Thyroid gland (tissue), 4 donors: ENCODE data around the gene GPR75. TPM values are rescaled to one million over a fixed set of nuclear protein-coding genes. Genes with fewer than 3 reads are reported as not detected.

Source experiments
- DNase-seq, 2 donors: peaks; one replicate each; pipeline ENCODE4 v3.0.0-alpha.2; 2019
- H3K27ac ChIP-seq, 3 donors: fragments of 200-600 bp; sonication (generic); 1 replicate in 2 of 3; 2 replicates in 1 of 3; pipeline ENCODE4 v1.5.1; 2016 to 2019; ENCODE audit warnings: mild to moderate bottlenecking in 1 of 3, moderate library complexity in 1 of 3
- H3K27me3 ChIP-seq: fragments of 200-600 bp; sonication (generic); one replicate; pipeline ENCODE4 v1.5.1; 2019
- H3K36me3 ChIP-seq, 2 donors: fragments of 200-600 bp; sonication (generic); one replicate each; pipeline ENCODE4 v1.5.1; 2016 to 2019
- H3K4me1 ChIP-seq, 2 donors: fragments of 200-600 bp; sonication (generic); one replicate each; pipeline ENCODE4 v1.5.1; 2017 to 2019
- H3K4me3 ChIP-seq, 3 donors: fragments of 200-600 bp; sonication (generic); replicated peaks in 1 of 3; 1 replicate in 2 of 3; 2 replicates in 1 of 3; pipeline ENCODE4 v1.5.1; 2016; ENCODE audit warnings: mild to moderate bottlenecking in 1 of 3
- H3K9me3 ChIP-seq: fragments of 200-600 bp; sonication (generic); one replicate; pipeline ENCODE4 v1.5.1; 2017
- CTCF ChIP-seq, 6 experiments: fragments of 200-600 bp in 3 of 6; fragments of 450-650 bp in 3 of 6; sonication (generic) in 3 of 6; IDR thresholded peaks; one replicate each; pipeline ENCODE4 v1.5.1; 2016 to 2019; ENCODE audit warnings: antibody characterized with exemption in 6 of 6, mild to moderate bottlenecking in 2 of 6, inconsistent platforms in 1 of 6, moderate library complexity in 1 of 6
- POLR2A ChIP-seq, 2 donors: fragments of 450-650 bp; IDR thresholded peaks; one replicate each; pipeline ENCODE4 v1.6.1; 2017; ENCODE audit warnings: antibody characterized with exemption in 2 of 2, mild to moderate bottlenecking in 2 of 2, moderate library complexity in 1 of 2
- WGBS, 2 donors: methylation state at CpG; one replicate each; pipeline ENCODE4 v1.1.5; 2017; 5-methylcytosine and 5-hydroxymethylcytosine counted together
- intact Hi-C: fragments of 100-400 bp; cut with DNase I; formaldehyde crosslinking; loops from one replicate; pipeline ENCODE4 v1.15.1; 2023
- total RNA-seq, 4 donors: library from RNA; depleted of rRNA; stranded (reverse); fragments of >200 nt; gene quantifications; one replicate each; pipeline ENCODE4 v1.2.3, GENCODE V29; 2016

GPR75 gene
- 1 to 10 TPM; 3.7 to 7.9 (median 6.1) TPM for total RNA-seq

- 29 to 42% methylated on average over 22 to 42 of the region's 72 CpGs for WGBS, 2 donors
- peaks cover 0 to 6% of the 10 kb centered on the region in 2 donors for H3K36me3 ChIP-seq
- H3K4me3 ChIP-seq, result peak within 1 kb of the TSS in 2 of 3 donors; percentile 37 to 43
- intact Hi-C loops, result no loop called here
- H3K9me3 ChIP-seq, result no peaks in the 10 kb centered on the region
- peaks cover 6% of the 10 kb centered on the region in 2 donors for H3K4me1 ChIP-seq
- H3K27me3 ChIP-seq, result no peaks in the 10 kb centered on the region
- peak in 1 of 6 experiments; percentile 29 for TF ChIP-seq CTCF (IDR thresholded peaks at IDR 0.05)
- no peak for TF ChIP-seq POLR2A (IDR thresholded peaks at IDR 0.05)
- H3K27ac ChIP-seq, result peak within 1 kb of the TSS; percentile 36 to 52 (median 45)
- DNase-seq, result peak; percentile 72
Observed at GRCh38 chr2:53859206-53860181, at the start of gene GPR75. Gene GPR75, minus strand, starts transcription at chr2:53859967. Its CDS starts 5,211 bp downstream, at chr2:53854756.

GRCh38 chr2:53907582-53907981, 47.8 kb upstream of the GPR75 start:
- Histone ChIP-seq H3K4me3 (no peak overlapping the region), H3K9me3 (no peaks in the 10 kb centered on the region), H3K4me1 (no peaks in the 10 kb centered on the region), H3K36me3 (peaks cover 24 to 56% of the 10 kb centered on the region in 2 donors), H3K27me3 (no peaks in the 10 kb centered on the region), H3K27ac (no peak overlapping the region)
- DNase-seq, result no peak
- 90 to 96% methylated on average over 1 of the region's 1 CpG for WGBS, 2 donors
- intact Hi-C loops, result no loop called here
- no peak for TF ChIP-seq CTCF (IDR thresholded peaks at IDR 0.05)
- TF ChIP-seq POLR2A (IDR thresholded peaks at IDR 0.05), result no peak

GRCh38 chr2:53905396-53905795, 45.6 kb upstream of the GPR75 start:
- H3K4me3 ChIP-seq, result no peak overlapping the region
- DNase-seq, result no peak
- no peak for TF ChIP-seq POLR2A (IDR thresholded peaks at IDR 0.05)
- TF ChIP-seq CTCF (IDR thresholded peaks at IDR 0.05), result no peak
- H3K27me3 ChIP-seq, result no peaks in the 10 kb centered on the region
- intact Hi-C loops, result no loop called here
- H3K9me3 ChIP-seq, result no peaks in the 10 kb centered on the region
- 96% methylated on average over 9 of the region's 9 CpGs for WGBS, 2 donors
- peaks cover 35 to 70% of the 10 kb centered on the region in 2 donors for H3K36me3 ChIP-seq
- no peaks in the 10 kb centered on the region for H3K4me1 ChIP-seq
- H3K27ac ChIP-seq, result no peak overlapping the region

GRCh38 chr2:53903011-53903410, 43.2 kb upstream of the GPR75 start:
- peaks cover 42 to 70% of the 10 kb centered on the region in 2 donors for H3K36me3 ChIP-seq
- WGBS, 2 donors, result 70 to 77% methylated on average over 4 of the region's 4 CpGs
- H3K9me3 ChIP-seq, result no peaks in the 10 kb centered on the region
- H3K27me3 ChIP-seq, result no peaks in the 10 kb centered on the region
- H3K4me3 ChIP-seq, result no peak overlapping the region
- intact Hi-C loops, result no loop called here
- no peaks in the 10 kb centered on the region for H3K4me1 ChIP-seq
- no peak for DNase-seq
- TF ChIP-seq CTCF (IDR thresholded peaks at IDR 0.05) (no peak), POLR2A (IDR thresholded peaks at IDR 0.05) (no peak)
- H3K27ac ChIP-seq, result no peak overlapping the region

- H3K4me1 ChIP-seq, result no peaks in the 10 kb centered on the region
- DNase-seq, result no peak
- TF ChIP-seq CTCF (IDR thresholded peaks at IDR 0.05), result no peak
- TF ChIP-seq POLR2A (IDR thresholded peaks at IDR 0.05), result no peak
- H3K9me3 ChIP-seq, result no peaks in the 10 kb centered on the region
- H3K4me3 ChIP-seq, result no peak overlapping the region
- no peak overlapping the region for H3K27ac ChIP-seq
- no peaks in the 10 kb centered on the region for H3K27me3 ChIP-seq
- WGBS, 2 donors, result 91 to 93% methylated on average over 3 of the region's 3 CpGs
- peaks cover 53 to 67% of the 10 kb centered on the region in 2 donors for H3K36me3 ChIP-seq
- intact Hi-C loops, result no loop called here
Observed at GRCh38 chr2:53901192-53901591, 41.4 kb upstream of the GPR75 start.
